GM19468 (cell line): Measurements from ENCODE around the gene SLC41A3.
A peak's percentile ranks its signal among the peaks of the same experiment; 100 is the strongest.

ENCODE experiments used
- ATAC-seq: cut with Tn5 transposase; IDR thresholded peaks from one replicate; pipeline ENCODE4 v1.9.1; 2021; ENCODE audit warnings: mild to moderate bottlenecking, moderate library complexity, moderate number of reproducible peaks; ENCODE audit not compliant: unreplicated experiment; ENCODE audit errors: extremely low read depth

The SLC41A3 gene

GRCh38 chr3:126083913-126084767 is at the start of gene SLC41A3:
Gene SLC41A3, minus strand, starts transcription at chr3:126084124. Its CDS starts 15,905 bp downstream, at chr3:126068219.
- ATAC-seq = peak; percentile 95

DNA sequence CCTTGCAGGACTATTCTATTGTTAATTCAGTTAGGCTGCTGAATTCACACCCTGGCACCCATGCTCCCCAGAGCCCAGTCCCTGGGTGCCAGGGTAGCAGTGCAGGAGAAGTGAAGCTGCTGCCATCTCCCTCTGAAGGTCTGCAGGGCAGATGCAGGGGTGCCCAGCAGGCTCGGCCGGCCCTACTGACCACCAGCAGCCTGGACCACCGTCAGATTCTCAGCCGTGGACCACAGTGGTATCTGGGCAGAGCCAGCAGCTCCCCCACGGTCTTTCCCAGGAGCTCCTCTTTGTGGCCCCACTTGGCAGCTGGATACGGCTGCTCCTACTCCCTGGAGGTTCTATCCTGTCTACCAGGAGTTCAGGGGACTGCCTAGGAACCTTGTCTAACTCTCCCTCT is 49.7 kb upstream of the SLC41A3 start:
- no peak for ATAC-seq

DNA sequence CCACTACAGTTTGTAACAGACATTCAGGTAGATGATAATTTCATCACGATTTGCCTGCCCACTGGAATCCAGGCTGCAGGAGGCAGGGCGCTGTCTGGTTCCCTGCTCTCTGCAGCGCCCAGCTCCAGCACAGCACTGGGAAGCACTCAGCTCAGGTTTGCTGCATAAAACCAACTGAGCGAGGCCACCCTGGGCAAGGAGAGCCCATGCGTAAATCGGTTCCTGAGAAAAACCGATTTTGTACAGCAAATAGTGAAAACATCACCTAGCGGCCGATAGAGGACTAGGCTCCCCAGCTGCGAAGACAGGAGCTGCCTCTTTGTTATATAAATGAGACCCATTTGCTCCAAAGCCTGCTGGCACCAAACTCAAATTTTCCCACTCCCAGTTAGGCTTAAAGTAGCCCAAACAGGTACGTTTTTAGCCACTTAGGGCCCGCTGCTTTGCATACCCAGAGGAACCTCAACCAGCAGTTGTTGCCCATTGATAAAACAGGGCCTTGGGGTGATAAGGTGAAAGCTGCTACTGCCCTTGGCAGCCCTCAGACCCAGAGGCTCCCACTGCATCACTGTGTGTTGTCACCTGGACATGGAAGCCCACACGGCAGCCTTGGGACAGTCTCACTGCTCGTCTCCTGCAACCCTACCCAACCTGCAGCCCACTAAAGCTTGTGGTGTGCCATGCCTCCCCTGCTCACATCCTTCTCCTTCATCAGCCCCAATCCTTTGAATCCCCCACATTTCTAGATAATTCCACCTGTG is 49.0 kb upstream of the SLC41A3 start:
- no peak for ATAC-seq

DNA sequence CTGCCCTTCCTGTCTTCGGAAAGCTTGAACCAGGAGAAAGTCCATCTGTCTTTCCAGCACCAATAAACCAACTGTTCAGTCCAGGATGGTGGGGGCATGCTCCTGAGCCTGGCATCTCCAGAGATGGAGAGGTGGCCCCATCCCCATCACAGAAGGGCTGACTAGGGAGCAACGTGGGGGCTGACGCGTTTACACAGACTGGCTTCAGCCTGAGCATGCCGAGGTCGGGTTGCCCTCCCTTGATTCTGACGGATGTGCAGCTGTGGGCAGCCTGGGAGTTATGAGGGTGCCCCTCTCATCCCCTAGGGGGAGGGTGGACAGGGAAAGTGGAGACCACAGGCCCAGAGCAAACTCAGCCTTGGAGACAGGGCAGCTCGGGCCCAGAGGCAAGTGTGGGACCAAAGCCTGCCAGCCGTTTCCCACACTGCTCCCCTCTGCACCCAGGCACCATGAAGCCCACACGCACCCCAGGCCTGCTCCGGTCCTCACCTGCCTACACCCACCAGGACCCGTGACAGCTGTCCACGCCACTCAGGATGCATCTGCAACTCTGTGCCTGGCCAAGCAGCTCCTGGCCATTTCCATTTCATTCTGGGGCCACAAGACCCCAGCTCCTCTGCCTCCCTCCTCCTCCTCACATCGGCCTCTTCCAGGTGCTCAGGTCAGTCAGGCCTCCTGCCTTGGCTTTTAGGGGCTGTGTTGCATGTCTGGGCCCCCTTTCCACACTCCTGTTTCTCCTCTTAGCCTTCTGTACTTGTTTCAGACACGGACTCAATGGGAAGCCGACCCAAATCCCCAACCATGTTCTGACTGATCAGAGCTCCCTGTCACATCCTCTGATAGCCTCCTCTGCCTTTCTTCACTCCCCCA is 48.2 kb upstream of the SLC41A3 start:
- no peak for ATAC-seq

GRCh38 chr3:126130981-126131745 is 47.2 kb upstream of the SLC41A3 start:
- ATAC-seq = no peak

DNA sequence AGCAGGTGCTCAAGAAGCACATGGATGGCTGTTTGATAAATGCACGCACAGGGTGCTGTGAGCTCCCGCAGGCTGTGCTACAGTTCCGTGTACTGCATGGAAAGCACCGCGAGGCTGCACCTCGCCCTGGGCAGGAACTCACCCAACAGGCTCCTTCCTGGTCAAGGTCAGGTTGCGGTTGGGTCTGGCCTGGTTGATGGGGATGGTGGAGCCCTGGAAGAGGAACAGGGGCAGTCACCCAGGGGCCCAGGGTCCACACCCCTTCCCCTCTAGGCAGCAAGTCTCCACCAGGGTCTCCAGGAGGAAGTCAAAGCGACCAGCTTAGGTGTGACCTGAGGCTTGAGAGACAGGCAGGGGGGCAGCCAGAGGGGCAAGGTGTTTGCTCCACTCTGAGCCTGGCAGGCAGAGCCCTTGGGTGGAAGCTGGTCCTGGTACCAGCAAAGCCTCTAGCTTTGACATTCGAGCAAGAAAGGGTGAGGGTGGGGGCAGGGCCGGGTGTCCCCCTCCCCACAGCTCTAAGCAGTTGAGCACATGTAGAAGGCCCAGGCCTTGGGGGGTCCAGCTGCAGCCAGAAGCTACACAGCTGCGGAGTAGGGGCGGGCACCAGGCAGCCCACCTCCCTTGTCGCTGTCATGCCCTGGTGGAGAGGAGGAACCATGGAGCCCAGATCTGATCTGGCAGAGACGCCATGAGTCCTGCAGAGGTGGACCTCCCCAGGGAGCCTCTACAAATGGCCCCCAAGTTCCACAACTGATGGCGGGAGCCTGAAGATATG is 46.3 kb upstream of the SLC41A3 start:
- ATAC-seq = no peak

DNA sequence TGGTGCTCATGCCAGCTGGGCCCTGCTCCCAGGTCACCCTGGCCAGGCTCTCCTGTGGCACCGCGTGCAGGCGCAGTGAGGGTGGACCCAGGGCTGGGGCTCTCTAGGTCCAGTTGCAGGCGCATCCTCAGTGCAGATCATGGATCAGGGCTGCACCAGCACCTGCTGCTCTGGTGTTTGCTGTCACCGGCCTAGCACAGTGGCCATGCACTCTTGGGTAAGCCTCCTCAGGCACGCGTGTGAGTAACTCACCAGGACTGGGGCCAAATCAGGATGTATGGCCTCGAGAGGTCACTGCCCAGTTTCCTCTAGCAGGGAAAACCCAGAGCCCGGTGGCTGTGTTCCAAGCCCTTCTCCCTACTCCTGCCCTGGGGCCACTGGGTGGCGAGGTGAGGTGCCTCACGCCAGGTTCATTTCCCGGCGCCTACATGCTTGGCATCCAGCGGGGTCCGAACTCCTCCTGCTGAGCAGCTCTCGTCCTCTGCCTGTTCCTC is 45.5 kb upstream of the SLC41A3 start:
- no peak for ATAC-seq

DNA sequence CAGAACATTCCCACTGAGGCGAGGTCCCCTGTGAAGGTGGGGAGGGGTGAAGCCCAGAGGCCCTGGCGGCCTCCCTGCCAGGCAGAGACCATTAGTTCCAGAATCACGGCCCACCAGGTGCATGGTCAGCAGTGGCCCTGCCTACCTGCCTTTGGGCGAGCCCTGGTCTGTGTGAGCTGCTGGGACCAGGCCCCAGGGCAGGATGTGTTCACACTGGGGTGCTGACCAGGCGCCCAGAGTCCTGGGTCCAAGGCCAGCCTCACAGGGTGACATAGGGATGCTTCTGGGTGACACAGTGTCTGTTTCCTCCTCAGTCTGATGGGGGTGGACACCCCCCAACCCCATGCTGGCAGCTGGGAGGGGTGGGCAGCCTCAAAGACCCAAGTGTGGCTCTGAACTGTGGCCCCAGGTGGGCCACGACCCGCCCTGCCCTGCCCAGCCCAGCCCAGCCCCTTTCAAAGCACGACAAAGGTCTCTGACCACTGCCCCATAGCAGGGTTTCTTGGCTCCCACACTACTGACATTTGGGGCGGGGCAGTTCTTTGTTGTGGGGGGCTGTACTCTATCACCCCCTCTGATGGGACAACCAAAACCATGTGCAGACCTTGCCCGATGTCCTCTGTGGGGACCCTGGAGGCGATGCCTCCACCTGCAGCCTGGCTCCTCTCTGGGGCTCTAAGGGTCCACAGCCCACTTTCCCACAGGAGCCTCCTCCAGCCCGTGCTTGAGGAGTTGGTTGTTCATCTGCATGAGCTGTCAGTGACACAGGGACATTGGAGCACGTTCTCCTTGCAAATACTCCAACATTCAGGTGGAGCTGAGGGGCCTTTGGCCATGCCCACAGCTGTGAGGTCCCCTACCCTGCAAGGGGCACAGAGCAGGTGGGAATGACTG is 44.8 kb upstream of the SLC41A3 start:
- ATAC-seq = no peak

DNA sequence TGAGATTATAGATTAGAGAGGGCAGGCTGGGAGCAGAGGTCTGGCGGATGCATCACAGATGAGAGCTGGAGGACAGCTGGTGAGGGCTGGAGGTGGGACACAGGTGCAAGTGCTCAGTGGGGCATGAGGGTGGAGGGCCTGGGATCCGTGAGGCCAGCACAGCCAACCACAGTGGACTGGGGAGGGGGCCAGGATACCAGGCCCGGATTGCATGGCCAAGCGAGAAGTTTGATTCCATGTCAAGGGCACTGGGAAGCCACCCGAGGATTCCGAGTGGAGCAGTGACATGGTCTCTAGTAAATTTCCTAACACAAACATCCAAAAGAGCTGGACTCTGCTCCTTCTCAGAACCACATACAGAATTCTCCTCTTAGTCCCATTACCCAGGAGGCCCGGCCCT is 44.0 kb upstream of the SLC41A3 start:
- no peak for ATAC-seq

- ATAC-seq = no peak
Measured at GRCh38 chr3:126127452-126127851, 43.5 kb upstream of the SLC41A3 start.

DNA sequence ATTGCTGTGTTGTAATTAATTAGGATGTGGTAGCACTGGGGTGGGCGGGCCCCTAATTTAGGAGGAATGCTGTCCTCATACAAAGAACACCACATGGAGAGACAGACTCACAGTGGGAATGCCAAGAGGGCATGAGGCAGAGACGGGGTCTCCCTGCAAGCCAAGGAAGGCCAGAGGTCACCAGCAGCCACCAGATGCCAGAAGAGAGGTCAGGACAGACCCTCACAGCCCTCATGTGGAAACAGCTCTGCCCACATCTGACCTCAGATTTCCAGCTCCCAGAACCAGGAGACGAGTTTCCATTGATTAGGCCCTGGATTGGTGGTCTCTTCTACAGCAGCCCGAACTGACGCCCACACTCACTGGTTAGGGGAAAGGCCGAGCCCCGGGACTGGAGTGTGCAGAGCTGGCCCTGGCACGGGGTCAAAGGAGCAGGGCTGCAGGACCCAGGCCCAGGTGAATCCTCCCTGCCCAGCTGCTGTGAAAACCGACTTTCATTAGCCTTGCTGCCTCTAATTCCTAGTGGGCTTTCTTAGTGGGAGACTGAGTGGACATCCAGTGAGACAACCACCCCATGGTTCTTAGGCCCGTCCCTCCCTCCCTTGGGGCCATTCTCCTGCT is 43.0 kb upstream of the SLC41A3 start:
- ATAC-seq = no peak

DNA sequence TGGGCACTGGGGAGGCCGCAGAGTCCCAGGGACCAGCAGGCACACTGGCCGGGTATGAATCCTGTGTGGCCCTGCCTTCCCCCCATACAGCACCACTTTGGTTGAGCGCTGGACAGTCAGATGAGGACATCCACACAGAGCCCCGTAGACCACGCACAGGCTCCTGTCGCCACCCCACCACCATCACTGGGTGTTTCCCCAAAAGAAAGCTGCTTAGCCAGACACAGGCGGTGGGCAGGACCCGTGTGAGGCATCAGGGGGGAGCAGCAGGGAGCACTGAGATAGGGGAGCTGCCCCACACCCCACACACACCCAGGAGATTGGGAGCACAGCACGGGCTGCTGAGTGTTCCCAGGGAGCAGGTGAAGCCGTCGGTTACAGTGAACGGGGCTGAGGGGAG is 42.4 kb upstream of the SLC41A3 start:
- no peak for ATAC-seq

- no peak for ATAC-seq
Measured at GRCh38 chr3:126125781-126126251, 41.9 kb upstream of the SLC41A3 start.

- ATAC-seq = no peak
Measured at GRCh38 chr3:126125341-126125740, 41.4 kb upstream of the SLC41A3 start.

DNA sequence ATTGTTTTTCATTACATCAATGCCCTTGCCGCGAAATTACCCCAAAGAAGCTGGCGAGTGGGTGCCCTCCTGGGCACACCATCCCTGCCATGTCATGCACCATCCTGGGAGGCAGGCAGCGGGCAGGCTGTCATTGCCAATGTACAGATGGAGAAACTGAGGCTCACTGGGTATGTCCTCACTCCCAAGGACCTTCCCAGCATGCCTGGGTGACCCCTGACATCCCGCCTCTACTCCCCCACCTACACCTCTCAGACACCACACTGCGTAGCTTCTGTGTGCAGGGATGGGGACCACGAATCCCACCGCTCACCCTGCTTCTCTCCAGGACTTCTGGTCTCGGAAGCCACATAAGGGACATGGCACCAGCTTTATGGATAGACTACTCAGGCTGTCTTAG is 41.0 kb upstream of the SLC41A3 start:
- no peak for ATAC-seq

GRCh38 chr3:126124148-126124868 is 40.4 kb upstream of the SLC41A3 start:
- no peak for ATAC-seq

DNA sequence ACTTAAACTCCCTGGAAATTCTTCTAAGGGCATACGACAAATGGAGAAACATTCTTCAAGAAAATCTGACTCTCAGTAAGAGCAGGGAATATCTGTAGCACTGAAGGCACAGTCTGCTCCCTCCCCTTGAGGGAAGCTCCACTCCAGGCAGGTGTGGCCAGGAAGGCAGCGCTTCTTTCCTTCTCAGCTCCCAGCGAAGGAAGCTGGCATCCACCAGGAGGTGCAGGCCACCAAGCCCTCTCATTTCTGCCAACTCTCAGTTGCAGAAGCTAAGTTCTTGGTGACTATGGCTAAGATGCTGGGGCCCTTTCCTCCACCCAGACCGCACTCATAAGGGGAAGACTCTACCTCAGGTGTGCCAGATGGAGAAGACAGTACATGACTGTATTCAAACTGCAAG is 37.7 kb upstream of the SLC41A3 start:
- no peak for ATAC-seq
